ENCODE data around the gene SMNDC1.

SMNDC1 gene

DNA sequence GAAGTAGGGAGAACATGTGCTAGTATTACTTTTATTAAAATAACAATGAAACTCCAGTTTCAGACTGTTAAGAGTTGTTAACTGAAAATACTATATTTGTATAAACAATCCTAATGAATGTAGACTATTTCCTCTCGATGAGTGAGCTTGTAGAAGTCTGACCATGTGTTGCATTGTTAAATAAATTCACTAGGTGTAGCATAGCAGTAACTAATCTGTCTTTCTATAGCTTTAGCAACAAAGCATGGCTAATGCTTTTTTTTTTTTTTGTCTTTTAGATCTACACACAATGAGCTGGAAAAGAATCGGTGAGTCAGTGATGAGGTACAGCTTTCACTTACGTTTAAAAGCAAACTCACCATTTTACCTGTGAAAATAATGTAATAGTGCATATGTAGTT is 60.2 kb downstream of the SMNDC1 start:
- no peak for DNase-seq

DNA sequence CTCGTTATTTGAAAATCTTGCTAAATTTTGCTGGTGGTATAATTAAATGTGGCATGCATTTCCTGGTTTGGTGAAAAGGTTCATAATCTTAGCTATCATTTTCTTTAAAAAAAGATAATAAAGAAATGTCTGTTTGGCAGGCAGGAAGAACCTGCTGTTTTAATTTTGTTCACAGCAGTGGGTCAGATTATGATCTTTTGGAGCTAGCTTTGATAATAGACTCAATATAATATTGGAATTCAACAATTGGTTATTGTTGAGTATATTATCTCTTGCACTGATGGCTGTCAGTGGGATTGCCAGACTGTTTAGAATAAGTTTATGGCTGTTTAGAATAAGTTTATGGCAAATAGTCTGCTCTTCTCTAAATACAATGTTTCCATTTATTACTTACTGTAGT is 62.2 kb downstream of the SMNDC1 start:
- no peak for DNase-seq

GRCh38 chr10:110241841-110242240 is 62.9 kb downstream of the SMNDC1 start:
- DNase-seq, result no peak

DNA sequence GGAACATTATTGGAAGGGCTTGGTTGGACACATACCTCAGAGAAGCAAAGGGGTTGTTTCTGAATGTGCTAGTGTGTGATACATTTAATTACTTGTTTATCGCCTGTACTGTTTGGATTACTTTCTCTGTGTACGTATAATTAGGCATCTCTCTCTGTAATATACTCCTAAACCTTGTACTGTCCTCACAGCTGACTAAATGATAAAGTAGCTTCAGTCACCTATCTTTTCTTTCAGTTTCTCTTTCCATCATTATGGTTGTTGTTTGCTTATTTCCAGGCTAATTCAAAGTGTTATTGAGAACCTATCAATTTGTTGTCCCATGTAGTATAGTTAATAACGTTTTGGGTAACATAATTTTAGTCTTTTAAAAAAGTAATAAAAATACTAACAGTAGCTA is 63.3 kb downstream of the SMNDC1 start:
- no peak for DNase-seq

Measured in inflammatory macrophage treated with lipopolysaccharide for 1 hour (primary cell).